Middle frontal gyrus (tissue), 1 donor: ENCODE data around the gene GSTP1.
"Not testable (repeated sequence)": the region's sequence is repeated elsewhere in the genome, so short reads cannot be mapped to it uniquely, and the experiment has no call there.

ENCODE experiments used
- DNase-seq: peaks from one replicate; pipeline ENCODE4 v3.0.0-alpha.2; 2015; ENCODE audit warnings: low spot score; ENCODE audit errors: extremely low spot score

Gene GSTP1

DNA sequence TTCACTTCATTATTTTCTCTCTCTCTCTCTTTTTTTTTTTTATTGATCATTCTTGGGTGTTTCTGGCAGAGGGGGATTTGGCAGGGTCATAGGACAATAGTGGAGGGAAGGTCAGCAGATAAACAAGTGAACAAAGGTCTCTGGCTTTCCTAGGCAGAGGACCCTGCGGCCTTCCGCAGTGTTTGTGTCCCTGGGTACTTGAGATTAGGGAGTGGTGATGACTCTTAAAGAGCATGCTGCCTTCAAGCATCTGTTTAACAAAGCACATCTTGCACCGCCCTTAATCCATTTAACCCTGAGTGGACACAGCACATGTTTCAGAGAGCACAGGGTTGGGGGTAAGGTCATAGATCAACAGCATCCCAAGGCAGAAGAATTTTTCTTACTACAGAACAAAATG is 13.8 kb downstream of the GSTP1 start:
- DNase-seq, result not testable (repeated sequence)

DNA sequence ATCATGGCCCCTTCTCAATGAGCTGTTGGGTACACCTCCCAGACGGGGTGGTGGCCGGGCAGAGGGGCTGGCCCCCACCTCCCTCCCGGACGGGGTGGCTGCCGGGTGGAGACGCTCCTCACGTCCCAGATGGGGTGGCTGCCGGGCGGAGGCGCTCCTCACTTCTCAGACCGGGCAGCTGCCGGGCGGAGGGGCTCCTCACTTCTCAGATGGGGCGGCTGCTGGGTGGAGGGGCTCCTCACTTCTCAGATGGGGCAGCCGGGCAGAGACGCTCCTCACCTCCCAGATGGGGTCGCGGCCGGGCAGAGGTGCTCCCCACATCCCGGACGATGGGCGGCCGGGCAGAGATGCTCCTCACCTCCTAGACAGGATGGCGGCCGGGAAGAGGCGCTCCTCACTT is 14.4 kb downstream of the GSTP1 start:
- DNase-seq, result not testable (repeated sequence)

DNA sequence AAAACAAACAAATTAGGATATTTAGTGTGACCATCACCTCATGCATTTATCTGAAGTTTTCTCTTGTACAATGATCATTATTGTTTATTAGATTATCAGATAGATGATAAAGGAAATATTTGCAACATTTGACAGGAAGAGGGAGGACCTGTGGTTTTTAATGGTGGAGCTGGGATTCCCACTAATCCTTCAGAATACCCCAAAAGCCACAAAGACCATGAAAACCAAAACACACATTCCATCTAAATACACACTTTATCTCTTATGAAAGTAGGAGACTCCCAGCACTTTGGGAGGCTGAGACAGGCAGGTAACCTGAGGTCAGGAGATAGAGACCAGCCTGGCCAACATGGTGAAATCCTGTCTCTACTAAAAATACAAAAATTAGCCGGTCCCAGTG is 15.5 kb downstream of the GSTP1 start:
- no peak for DNase-seq

DNA sequence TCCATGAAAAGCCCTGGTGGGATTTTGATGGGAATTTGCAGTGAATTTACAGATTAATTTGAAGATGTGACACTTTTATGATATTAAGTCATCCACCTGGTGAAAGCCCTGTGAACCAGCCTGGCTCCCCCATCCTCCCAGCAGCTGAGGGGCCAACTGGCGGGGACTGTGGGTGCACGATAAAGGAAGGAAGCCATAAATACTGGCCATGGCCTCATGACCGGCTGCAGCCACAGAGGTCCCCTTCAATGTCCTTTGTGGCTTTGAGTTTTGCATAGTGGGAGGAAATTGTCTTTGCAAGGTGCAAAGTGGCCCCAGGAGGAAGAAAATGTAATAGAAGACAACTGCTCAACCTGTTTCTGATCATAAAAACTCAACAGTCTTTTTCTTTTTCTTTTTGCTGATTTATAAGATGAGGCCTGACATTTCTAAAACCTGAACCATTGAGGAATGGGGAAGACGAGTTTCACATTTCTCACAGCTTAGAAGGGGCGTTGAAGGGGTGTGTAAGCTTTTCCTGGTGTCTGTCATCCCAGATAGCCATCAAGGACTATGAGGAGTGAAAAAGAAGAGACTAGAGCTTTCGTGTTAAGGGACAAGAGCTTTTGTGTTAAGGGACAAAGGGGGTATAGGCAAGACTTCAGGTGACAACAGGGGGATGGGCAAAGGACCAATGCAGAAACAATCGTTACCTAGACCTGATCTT is 16.9 kb downstream of the GSTP1 start:
- no peak for DNase-seq

DNA sequence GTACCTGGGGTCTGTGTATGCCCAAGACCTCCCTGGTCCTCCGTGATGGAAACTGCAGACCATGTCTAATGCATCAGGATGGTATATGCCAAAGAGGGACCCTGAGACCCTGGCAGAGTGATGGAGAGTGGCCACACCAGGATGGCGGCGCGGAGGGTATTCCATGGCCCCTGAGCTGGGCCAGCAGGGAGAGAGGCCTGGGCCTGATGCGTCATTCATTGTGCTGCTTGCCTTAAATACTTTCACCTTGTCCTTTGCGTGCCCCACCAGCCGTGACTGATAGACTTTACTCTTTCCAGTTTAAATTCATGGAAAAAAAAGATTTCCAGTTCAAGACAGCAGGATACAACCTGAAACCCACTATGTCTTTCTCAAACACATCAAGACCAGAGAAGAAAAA is 17.5 kb downstream of the GSTP1 start:
- DNase-seq, result no peak

DNA sequence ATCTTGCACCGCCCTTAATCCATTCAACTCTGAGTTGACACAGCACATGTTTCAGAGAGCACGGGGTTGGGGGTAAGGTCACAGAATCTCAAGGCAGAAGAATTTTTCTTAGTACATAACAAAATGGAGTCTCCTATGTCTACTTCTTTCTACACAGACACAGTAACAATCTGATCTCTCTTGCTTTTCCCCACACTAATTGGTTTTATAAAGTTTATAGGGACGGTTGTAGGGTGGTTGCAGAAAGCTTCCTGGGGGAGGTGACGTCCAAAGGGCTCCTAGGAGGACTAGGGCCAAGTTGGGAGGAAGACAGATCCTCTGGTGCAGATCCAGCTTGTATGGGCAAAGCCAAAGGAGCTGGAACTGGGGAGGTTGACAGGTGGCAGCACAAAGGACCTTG is 20.5 kb downstream of the GSTP1 start:
- not testable (repeated sequence) for DNase-seq

DNA sequence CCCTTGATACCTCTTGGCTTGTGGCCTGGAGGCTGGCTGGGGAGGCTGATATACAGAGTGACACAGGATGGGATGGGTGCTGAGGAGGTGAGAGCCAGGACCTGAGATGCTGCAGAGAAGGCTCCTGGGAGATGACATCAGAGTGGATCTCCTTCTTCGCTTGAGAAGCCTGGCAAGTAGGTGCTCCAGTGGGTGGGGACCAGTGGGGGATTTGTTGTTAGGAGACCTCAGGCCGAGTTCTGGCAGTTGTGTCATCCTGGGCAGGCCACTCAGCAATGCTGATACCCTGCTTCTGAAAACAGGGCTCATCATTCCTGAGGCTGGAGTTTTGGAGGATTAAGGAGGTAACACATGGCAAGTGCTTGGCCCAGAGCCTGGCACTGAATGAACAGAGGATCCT is 21.2 kb downstream of the GSTP1 start:
- no peak for DNase-seq

DNA sequence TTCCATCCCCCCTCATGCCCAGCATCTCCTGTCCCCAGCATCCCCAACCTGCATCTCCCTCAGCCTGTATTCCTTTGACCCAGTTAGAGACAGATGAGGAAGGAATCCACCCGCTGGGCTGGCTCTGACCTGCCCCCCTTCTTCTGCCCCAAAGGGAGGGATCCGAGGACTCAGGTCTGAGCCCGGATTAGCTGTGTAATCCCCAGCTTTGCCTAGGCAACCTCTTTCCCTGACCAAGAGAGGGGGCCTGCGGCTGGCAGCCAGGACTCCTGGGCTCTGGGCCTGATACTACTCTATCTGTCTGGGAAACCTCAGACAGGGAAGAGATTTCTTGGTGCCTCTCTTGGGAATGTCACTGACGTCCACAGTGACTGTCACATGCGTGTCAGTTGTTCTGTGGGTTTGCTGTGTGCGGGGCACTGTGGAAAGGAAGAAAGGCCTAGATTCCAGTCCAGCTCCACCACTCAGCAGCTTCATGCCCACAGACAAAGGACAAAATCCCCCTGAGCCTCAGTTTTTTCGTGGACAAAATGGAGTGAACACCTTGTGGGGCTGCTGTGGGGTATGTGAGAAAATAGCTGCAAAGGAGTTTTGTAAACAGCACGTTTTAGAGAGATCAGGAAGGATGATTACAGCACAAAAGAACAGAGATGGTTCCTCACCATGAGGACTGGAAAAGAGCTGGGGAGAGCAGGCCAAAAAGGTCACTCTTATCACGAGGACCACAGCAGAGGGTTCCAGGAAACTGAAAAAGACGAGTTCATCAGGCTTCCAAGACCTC is 21.8 kb downstream of the GSTP1 start:
- DNase-seq, result no peak

DNA sequence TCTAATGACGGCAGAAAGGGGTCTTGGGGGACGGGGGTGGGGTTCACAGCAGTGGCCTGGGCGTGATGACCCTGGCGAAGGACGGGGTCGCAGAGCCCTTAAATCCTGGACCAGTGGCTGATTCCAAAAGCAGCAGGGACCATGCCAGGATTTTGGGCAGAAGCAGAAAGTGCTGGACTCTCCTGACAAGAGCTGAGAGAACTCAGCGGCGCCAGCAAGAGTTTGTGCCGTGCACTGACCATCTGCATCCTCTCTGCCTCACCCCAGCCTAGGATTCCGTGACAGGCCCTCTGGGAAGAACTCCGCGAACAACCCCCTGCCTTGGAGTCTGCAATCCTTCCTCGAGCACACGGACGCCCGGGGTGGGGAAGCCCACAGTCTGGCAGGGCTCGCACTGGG is 22.5 kb downstream of the GSTP1 start:
- DNase-seq, result no peak

DNA sequence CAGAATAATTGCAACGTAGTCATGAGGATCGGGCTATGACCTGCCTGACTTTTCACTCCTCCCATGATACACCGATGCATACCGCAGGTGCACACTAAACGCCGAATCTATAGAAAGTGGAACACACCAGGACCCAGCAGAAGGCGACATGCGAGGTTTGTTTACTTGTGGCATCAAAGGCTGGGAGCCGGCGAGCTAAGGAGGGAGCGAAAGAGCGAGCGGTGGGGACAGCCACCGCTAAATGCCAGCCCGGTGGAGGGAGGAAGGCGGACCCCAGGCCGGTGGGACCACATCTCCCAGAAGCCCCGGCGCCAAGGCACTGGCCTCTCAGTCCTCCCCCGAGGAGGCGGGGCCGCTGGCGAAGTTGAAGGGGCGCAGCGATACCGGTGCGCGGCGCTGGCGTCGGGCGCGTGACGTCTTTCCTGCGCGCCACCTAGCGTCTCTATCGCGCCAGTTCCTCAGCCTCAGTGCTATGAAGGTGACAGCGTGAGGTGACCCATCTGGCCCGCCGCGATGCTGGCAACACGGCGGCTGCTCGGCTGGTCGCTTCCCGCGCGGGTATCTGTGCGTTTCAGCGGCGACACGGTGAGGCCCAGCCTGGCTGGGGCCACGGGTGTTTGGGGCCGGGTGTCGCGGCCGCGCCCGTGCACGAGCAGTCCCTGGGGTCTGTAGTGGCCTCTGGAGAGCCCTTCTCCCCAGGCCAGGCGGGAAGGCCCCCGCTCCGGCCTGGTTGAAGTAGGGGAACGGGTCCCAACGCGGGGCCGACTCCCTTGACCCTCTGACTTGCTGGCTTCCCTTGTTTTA is 23.1 kb downstream of the GSTP1 start, which contains the start of gene NDUFV1:
Gene NDUFV1, plus strand, starts transcription at position 445 of the 804 bp plus-strand sequence. Its CDS starts 69 bp downstream, at position 514.
- DNase-seq, result peak; percentile 95

DNA sequence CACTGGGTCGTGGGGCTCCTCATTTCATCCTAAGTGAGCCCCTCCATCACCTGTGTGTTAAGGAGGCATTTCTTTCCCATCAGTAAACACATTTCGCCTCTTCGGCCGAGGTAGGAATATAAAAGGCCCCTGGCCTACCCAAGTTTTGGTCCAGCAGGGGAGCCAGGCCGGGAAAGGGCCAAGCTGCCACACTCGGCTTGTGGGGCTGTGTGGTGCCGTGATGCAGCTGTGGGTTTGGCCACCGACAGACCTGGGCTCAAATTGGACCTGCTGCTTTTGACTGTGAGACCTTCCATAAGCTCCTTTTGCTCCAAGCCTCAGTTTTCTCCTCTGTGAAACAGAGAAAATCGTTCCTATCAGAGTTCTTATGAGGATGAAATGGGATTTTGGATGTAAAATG is 23.9 kb downstream of the GSTP1 start:
- no peak for DNase-seq

DNA sequence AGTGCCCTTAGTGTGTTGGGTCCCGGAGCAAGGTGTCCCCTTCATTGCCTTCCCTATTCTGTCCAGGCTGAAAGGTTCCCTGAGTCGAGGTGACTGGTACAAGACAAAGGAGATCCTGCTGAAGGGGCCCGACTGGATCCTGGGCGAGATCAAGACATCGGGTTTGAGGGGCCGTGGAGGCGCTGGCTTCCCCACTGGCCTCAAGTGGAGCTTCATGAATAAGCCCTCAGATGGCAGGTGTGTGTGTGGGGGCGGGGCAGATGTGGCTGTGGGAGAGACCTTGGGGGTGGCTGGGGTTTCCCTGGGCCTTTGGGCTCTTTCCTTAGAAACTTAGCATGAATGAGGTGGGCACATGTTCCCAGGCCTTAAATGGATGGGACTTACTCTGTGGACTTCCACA is 24.9 kb downstream of the GSTP1 start:
- DNase-seq, result no peak

DNA sequence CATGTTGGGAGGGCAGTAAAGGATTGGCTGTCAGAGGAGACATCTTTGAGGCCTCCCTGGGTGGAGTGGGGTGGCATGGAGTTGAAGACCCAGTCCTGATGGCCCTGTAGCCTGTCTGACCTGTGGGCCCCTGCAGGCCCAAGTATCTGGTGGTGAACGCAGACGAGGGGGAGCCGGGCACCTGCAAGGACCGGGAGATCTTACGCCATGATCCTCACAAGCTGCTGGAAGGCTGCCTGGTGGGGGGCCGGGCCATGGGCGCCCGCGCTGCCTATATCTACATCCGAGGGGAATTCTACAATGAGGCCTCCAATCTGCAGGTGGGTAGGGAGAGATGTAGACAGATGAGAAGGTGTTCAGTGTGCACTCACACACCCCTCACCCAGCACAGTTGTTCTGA is 25.7 kb downstream of the GSTP1 start:
- no peak for DNase-seq

DNA sequence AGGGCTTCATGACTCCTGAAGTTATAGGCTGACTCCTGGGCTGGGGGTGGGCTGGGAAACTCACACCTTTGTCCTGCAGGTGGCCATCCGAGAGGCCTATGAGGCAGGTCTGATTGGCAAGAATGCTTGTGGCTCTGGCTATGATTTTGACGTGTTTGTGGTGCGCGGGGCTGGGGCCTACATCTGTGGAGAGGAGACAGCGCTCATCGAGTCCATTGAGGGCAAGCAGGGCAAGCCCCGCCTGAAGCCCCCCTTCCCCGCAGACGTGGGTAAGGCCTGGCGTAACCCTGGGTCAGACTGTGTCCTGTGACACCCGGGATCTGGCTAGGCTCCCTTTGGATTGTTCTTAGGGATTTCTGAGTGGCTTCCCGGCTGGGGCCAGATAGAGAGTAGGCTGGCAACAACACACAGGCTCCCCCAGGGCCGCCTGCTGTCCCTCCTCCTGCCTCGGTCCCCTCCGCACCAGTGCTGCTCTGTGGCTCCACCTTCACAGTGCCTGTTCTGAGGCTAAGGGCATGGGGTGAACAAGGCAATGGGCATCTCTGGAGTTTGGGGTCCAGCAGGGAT is 26.8 kb downstream of the GSTP1 start:
- no peak for DNase-seq

DNA sequence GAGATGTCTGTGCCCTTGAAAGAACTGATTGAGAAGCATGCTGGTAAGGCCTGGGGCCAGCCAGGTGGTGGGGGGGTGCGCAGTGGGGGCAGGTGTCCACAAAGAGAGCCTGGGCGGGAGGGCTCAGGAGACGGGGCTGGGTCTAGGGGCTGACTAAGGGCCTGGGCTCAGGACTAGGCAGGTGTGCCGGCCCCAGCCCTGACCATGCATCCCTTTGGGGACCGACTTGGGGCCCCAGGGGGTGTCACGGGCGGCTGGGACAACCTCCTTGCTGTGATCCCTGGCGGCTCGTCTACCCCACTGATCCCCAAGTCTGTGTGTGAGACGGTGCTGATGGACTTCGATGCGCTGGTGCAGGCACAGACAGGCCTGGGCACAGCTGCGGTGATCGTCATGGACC is 27.6 kb downstream of the GSTP1 start:
- no peak for DNase-seq

DNA sequence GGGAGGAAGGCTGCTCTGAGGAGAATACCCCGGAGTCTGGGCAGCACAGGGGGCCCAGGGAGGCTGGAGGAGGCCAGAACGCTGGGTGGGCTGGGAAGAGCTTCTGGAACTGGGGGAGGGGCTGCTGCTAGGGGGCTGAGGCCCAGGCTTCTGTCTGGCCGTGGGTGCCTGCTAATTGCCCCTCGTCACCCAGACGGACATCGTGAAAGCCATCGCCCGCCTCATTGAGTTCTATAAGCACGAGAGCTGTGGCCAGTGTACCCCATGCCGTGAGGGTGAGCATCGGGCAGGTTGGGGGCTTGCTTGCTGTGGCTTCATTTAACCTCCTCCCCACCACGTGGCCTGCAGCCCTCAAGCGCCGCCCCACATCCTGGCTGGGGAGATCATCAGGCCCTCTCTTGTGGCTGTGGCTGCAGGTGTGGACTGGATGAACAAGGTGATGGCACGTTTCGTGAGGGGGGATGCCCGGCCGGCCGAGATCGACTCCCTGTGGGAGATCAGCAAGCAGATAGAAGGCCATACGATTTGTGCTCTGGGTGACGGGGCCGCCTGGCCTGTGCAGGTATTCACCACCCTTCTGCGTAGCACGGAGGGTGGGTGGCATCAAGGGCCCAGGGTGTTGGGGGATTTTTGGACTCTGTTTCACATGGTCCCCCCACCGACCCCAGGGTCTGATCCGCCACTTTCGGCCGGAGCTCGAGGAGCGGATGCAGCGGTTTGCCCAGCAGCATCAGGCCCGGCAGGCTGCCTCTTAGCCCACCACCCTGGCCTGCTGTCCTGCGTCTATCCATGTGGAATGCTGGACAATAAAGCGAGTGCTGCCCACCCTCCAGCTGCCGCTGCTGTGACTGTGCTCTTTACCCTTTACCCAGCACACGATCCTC is 28.3 kb downstream of the GSTP1 start:
- DNase-seq, result no peak

DNA sequence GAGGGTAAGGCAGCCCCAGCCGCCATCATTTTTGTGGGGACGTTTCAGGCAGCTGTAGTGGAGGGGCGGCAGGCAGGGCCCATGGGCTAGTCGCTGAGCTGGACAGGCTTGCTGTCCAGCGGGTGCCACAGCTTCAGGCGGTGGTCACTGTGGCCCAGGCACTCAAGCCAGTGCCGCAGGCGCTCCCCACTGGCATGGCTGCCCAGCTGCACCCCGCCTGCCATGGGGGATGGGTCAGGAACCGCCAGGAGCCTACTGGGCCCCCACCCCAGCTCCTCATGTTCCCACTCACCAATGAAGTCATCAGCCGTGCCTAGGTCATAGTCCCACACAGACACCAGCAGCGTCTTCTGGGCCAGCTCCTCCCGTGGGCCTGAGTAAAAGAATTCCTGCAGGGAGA is 29.1 kb downstream of the GSTP1 start:
- DNase-seq, result no peak

DNA sequence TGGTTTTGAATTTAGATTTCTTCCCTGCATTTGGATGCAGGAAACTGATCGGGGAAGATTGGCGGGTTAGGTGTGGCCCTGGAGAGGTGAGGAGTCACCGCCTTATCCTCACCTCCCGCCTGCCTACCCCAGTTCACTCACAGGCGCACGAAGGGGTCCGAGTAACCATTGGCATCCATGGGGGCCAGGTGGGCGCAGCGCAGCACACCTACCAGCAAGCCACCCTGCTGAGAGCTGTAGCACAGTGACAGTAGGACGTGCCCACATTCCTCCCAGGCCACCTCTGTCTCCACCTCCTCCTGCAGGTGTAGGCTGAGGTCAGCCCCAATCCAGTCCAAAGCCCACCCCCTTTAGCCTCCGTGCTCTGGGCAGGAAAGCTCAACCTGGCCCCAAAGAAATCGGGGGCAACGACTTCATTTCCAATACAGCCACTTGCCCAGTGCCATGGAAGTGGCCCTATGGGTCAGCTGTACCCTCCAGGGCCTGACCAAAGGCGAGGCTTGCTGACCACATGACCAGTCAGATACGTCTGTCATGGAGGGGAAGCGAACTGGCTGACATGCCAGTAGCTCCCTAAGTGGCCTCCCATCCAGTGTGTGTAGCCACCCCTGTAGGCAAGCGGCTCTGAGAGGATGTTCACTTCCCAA is 29.8 kb downstream of the GSTP1 start:
- no peak for DNase-seq

DNA sequence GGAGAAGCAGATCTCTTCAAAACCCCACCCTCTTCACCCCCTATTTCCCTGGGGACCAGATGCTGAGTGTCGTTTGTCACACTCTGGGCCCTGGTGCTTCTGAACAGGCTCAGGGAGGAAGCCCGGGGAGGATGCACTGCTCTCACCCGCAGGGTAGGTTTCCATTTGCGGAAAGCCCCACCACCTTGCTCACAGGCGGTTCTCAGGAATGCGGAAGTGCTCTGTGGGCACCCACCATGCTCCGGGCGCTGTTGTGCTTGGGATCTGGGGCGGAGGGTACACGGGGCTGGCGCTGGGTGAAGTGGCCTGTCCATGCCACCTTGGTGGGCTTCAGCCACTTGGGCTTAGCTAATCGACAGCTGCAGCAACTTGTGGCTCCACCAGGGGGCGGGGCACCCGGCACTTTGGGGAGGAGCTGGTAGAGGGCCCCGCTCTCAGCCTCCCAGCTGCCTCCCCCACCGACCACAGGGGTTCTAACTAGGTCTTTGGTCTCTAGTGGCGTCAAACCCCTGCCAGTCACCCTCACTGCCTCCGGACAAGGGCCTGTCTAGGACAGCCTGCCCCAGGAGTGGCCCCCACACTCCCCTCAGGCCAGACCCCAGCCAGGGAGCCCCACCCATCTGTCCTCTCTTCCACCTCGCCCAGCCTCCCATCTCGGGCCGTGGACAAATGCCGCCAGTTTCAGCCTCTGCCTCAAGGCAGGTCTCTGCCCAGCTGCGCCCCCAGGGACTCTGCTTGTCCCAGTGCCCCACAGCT is 30.5 kb downstream of the GSTP1 start:
- DNase-seq, result no peak
